RWPE2 (cell line): Measurements from ENCODE around the gene SIM2.
A peak's percentile ranks its signal among the peaks of the same experiment; 100 is the strongest.

Source experiments
- ATAC-seq: fragments of 200-7000 bp; cut with Tn5 transposase; 3 replicates; pipeline ENCODE4 v1.9.1; 2021; ENCODE audit warnings: low read depth
- DNase-seq: peaks from one replicate; pipeline ENCODE4 v3.0.0-alpha.2; 2020; ENCODE audit warnings: low spot score
- H3K27ac ChIP-seq: fragments of 450-650 bp; 2 replicates; pipeline ENCODE4 v1.5.1; 2017; ENCODE audit warnings: mild to moderate bottlenecking; ENCODE audit not compliant: poor library complexity, severe bottlenecking
- H3K27me3 ChIP-seq: fragments of 250-450 bp; sonication (Bioruptor Pico); 2 replicates; pipeline ENCODE4 v1.5.1; 2021; ENCODE audit warnings: mild to moderate bottlenecking, moderate library complexity; ENCODE audit not compliant: insufficient read depth, poor library complexity, severe bottlenecking
- H3K36me3 ChIP-seq: fragments of 250-450 bp; sonication (Bioruptor Pico); 2 replicates; pipeline ENCODE4 v1.5.1; 2020; ENCODE audit warnings: low read depth, mild to moderate bottlenecking, moderate library complexity
- H3K4me1 ChIP-seq: fragments of 250-450 bp; sonication (Bioruptor Pico); 2 replicates; pipeline ENCODE4 v1.5.1; 2021; ENCODE audit warnings: mild to moderate bottlenecking, moderate library complexity; ENCODE audit not compliant: insufficient read depth, poor library complexity, severe bottlenecking
- H3K4me3 ChIP-seq: fragments of 250-450 bp; sonication (Bioruptor Pico); 2 replicates; pipeline ENCODE4 v1.5.1; 2021; ENCODE audit warnings: mild to moderate bottlenecking, moderate library complexity; ENCODE audit not compliant: severe bottlenecking
- H3K9me3 ChIP-seq: fragments of 250-450 bp; sonication (Bioruptor Pico); 2 replicates; pipeline ENCODE4 v1.5.1; 2021; ENCODE audit warnings: mild to moderate bottlenecking, moderate library complexity; ENCODE audit not compliant: severe bottlenecking
- TF ChIP-seq, protein P1 (sequence below): fragments of 450-650 bp; IDR thresholded peaks from one replicate; pipeline ENCODE4 v1.5.1; 2017; ENCODE audit warnings: mild to moderate bottlenecking, moderate library complexity; ENCODE audit not compliant: poor library complexity, severe bottlenecking

SIM2 gene

DNA sequence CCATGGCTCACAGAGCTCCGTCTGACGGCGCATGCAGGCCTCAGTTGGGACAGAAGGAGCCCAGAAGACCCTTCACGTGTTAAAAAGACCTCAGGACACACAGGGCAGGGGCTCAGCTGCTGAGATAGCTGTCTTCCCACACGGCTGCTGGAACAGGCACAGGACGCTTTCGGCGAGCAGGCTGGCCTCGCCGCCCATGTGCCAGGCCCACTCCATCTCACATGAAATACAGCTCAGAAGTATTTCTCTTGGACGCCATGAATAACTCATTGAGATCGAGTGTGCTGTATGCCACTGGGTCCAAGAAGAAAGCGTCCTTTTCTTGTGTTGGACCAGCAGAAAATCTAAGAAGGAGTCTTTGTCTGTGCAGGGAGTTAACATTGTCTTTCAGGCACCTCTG lies 69.6 kb downstream of the SIM2 start:
- H3K27ac ChIP-seq = no peak overlapping the region
- no peak overlapping the region for H3K4me3 ChIP-seq
- TF ChIP-seq, protein P1, sequence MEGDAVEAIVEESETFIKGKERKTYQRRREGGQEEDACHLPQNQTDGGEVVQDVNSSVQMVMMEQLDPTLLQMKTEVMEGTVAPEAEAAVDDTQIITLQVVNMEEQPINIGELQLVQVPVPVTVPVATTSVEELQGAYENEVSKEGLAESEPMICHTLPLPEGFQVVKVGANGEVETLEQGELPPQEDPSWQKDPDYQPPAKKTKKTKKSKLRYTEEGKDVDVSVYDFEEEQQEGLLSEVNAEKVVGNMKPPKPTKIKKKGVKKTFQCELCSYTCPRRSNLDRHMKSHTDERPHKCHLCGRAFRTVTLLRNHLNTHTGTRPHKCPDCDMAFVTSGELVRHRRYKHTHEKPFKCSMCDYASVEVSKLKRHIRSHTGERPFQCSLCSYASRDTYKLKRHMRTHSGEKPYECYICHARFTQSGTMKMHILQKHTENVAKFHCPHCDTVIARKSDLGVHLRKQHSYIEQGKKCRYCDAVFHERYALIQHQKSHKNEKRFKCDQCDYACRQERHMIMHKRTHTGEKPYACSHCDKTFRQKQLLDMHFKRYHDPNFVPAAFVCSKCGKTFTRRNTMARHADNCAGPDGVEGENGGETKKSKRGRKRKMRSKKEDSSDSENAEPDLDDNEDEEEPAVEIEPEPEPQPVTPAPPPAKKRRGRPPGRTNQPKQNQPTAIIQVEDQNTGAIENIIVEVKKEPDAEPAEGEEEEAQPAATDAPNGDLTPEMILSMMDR = no peak
- H3K9me3 ChIP-seq = no peaks in the 10 kb centered on the region
- no peaks in the 10 kb centered on the region for H3K36me3 ChIP-seq
- no peak for ATAC-seq
- H3K27me3 ChIP-seq = no peaks in the 10 kb centered on the region
- DNase-seq = no peak
- H3K4me1 ChIP-seq = peaks cover 8% of the 10 kb centered on the region

DNA sequence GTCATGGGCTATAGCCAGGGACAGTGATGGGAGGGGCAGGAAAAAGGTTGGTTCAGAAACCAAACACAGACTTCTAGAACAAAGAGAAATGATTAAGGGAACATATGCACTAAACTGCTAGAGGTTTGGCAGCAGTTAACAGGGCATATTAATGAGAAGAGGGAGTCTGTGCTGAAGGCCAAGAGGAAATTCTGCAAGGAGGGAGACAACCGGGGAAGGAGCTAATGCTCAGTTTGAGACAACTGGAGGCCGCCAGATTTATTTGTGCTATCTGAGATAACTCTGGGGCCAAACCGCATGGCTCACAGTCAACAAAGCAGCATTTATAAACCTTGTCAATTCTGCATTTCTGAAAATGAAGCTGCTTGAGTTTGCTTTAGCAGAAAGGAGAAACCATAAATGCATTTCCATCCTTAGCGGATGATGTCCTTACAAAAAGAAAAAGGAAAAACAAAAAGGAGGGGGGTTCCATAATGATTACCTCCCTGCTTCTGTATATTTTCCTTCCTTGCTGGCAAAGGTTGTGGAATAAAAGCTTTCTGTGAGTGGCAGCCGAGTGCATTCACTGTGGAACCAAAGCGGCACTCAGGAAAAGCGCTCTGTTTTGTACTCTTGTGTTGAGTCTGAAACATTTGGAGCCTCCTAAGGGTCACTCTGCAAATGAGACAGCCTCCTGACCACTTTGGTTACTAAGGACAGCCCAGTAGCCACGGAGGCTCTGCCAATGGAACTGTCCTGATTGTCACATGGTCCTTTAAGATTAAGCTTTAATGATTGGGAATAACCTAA lies 70.3 kb downstream of the SIM2 start:
- TF ChIP-seq, protein P1 = no peak
- no peaks in the 10 kb centered on the region for H3K36me3 ChIP-seq
- no peaks in the 10 kb centered on the region for H3K9me3 ChIP-seq
- H3K27ac ChIP-seq = no peak overlapping the region
- H3K4me1 ChIP-seq = peaks cover 11% of the 10 kb centered on the region
- no peak overlapping the region for H3K4me3 ChIP-seq
- ATAC-seq (no peak), DNase-seq (no peak)
- H3K27me3 ChIP-seq = no peaks in the 10 kb centered on the region

DNA sequence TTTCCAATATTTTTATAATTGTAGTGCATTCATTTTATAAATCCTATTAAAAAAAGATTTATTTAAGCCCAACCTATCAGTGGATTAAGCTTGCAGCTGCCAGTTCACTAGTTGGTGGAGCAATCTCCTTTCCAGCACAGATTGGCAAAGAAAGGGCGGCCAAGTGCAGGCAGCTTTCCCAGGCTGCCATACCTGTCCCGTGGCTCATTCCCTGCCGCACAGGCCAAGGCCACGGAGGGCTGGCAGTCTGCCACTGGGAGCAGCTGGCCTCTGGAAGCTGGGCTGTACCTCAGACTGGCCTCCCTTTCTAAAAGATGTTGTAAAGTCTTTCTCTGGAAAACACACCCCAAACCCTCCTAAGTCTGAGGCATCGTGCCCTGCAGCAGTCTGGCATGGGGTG lies 74.2 kb downstream of the SIM2 start:
- H3K9me3 ChIP-seq = no peaks in the 10 kb centered on the region
- TF ChIP-seq, protein P1 = no peak
- no peaks in the 10 kb centered on the region for H3K36me3 ChIP-seq
- H3K27ac ChIP-seq = peak overlapping the region; percentile 33
- peaks cover 11% of the 10 kb centered on the region for H3K4me1 ChIP-seq
- DNase-seq (peak; percentile 81), ATAC-seq (peak; percentile 94)
- no peaks in the 10 kb centered on the region for H3K27me3 ChIP-seq
- no peak overlapping the region for H3K4me3 ChIP-seq

DNA sequence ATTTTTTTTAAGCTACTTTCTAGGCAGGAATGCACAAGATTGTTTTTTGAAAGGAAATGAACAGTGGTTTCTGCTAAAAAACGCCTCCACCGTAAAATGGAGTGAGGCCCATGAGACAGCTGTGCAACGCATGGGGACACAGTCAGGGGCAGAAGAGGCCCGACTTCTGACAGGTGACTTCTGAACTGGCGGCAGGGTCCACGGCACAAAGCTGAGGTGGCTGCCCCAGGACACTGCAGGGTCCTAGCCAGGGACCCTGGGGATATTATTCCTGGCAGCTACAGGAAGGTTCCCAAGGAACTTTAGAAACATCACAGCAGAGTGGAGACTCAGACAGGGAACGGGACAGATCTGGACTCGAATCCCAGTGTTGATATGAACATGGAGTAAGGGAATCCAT lies 75.1 kb downstream of the SIM2 start:
- H3K4me1 ChIP-seq = peaks cover 11% of the 10 kb centered on the region

More for the DNA sequence above, 75.1 kb downstream of the SIM2 start:
- no peaks in the 10 kb centered on the region for H3K36me3 ChIP-seq
- no peak for DNase-seq
- H3K4me3 ChIP-seq = no peak overlapping the region
- peak overlapping the region; percentile 33 for H3K27ac ChIP-seq
- TF ChIP-seq, protein P1 = no peak
- no peaks in the 10 kb centered on the region for H3K27me3 ChIP-seq
- H3K9me3 ChIP-seq = no peaks in the 10 kb centered on the region
- no peak for ATAC-seq
